Esophagus squamous epithelium (tissue), 5 donors: ENCODE data around the gene DYRK2. TPM values are rescaled to one million over a fixed set of nuclear protein-coding genes. Genes with fewer than 3 reads are reported as not detected.

ENCODE experiments used
- DNase-seq: peaks from one replicate; lab custom pipeline; 2025; lab: John Stamatoyannopoulos, UW
- H3K27ac ChIP-seq, 4 donors: fragments of 200-600 bp; sonication (generic); one replicate each; pipeline ENCODE4 v1.5.1; 2016 to 2019; ENCODE audit warnings: mild to moderate bottlenecking in 1 of 4
- H3K27me3 ChIP-seq, 4 donors: fragments of 200-600 bp; sonication (generic); 1 replicate in 3 of 4; 2 replicates in 1 of 4; pipeline versions ENCODE4 v1.5.1 to v1.6.0; 2017 to 2021; ENCODE audit warnings: antibody characterized with exemption in 1 of 4
- H3K36me3 ChIP-seq, 3 donors: fragments of 200-600 bp; sonication (generic); one replicate each; pipeline ENCODE4 v1.5.1; 2016 to 2019
- H3K4me1 ChIP-seq, 3 donors: fragments of 200-600 bp; sonication (generic); one replicate each; pipeline ENCODE4 v1.5.1; 2017 to 2019
- H3K4me3 ChIP-seq, 4 donors: fragments of 200-600 bp; sonication (generic); 1 replicate in 3 of 4; 2 replicates in 1 of 4; pipeline ENCODE4 v1.5.1; 2016 to 2019; ENCODE audit warnings: mild to moderate bottlenecking in 2 of 4, moderate library complexity in 1 of 4
- H3K9me3 ChIP-seq, 3 donors: fragments of 200-600 bp; sonication (generic); one replicate each; pipeline ENCODE4 v1.5.1; 2016 to 2019
- POLR2A ChIP-seq, 4 donors: fragments of 450-650 bp; IDR thresholded peaks; one replicate each; pipeline ENCODE4 v1.6.1; 2017; ENCODE audit warnings: antibody characterized with exemption in 4 of 4, mild to moderate bottlenecking in 4 of 4, moderate library complexity in 3 of 4
- WGBS, 2 donors: methylation state at CpG; one replicate each; pipeline ENCODE4 v1.1.5; 2018; 5-methylcytosine and 5-hydroxymethylcytosine counted together
- intact Hi-C: fragments of 100-400 bp; cut with DNase I; formaldehyde crosslinking; loops from one replicate; pipeline ENCODE4 v1.15.0; 2022
- total RNA-seq, 4 donors: library from RNA; depleted of rRNA; stranded (reverse); fragments of >200 nt; gene quantifications; one replicate each; pipeline ENCODE4 v1.1.0, GENCODE V29; 2016
- TF ChIP-seq, protein P1 (sequence below), 6 experiments: fragments of 450-650 bp in 4 of 6; fragments of 200-600 bp in 2 of 6; sonication (generic) in 2 of 6; IDR thresholded peaks; one replicate each; pipeline ENCODE4 v1.5.1; 2016 to 2019; ENCODE audit warnings: antibody characterized with exemption in 6 of 6, mild to moderate bottlenecking in 4 of 6, moderate library complexity in 4 of 6
- donor health status: DM: yes; HTN: yes; CAD: no.

DYRK2 gene
- total RNA-seq, 4 donors from 2014 or later = 14.9 to 22.1 (median 15.7) TPM

DNA sequence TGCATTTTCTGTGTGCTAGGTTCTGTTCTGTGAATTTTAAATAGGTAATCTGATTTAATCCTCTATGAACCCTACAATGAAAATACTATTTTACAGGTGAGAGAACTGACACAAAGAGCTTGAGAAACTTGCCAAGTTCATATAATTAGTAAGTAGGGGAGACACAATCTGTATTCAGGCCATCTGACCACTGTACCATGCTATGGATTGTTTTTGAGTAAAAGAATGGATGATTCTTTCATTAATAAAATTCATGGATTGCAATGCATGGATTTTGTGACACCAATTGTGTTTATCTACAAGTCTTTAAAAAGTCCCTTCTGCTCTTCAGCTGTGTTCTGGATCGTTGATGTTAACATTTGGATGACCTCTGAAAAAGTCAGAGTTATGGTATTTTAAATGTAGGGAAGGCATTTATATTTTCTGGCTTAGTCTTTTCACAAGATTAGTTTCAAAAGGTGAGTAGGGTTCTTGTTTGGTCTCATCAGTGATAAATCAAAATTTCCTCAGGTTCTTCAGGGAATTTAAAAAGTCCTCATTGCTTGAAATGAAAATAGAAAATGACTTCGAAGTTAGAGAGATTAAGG is 15.4 kb upstream of the DYRK2 start:
- H3K4me3 ChIP-seq = no peak overlapping the region
- H3K27ac ChIP-seq = no peak overlapping the region
- intact Hi-C loops = no loop called here
- peaks cover 0 to 23% (median 3%) of the 10 kb centered on the region in 3 donors for H3K4me1 ChIP-seq
- no peak for DNase-seq
- H3K27me3 ChIP-seq = no peaks in the 10 kb centered on the region
- no peaks in the 10 kb centered on the region for H3K9me3 ChIP-seq
- WGBS, 2 donors = 35 to 39% methylated on average over 2 of the region's 2 CpGs
- no peaks in the 10 kb centered on the region for H3K36me3 ChIP-seq
- TF ChIP-seq POLR2A (IDR thresholded peaks at IDR 0.05) = no peak
- TF ChIP-seq, protein P1, sequence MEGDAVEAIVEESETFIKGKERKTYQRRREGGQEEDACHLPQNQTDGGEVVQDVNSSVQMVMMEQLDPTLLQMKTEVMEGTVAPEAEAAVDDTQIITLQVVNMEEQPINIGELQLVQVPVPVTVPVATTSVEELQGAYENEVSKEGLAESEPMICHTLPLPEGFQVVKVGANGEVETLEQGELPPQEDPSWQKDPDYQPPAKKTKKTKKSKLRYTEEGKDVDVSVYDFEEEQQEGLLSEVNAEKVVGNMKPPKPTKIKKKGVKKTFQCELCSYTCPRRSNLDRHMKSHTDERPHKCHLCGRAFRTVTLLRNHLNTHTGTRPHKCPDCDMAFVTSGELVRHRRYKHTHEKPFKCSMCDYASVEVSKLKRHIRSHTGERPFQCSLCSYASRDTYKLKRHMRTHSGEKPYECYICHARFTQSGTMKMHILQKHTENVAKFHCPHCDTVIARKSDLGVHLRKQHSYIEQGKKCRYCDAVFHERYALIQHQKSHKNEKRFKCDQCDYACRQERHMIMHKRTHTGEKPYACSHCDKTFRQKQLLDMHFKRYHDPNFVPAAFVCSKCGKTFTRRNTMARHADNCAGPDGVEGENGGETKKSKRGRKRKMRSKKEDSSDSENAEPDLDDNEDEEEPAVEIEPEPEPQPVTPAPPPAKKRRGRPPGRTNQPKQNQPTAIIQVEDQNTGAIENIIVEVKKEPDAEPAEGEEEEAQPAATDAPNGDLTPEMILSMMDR (IDR thresholded peaks at IDR 0.05) = no peak

DNA sequence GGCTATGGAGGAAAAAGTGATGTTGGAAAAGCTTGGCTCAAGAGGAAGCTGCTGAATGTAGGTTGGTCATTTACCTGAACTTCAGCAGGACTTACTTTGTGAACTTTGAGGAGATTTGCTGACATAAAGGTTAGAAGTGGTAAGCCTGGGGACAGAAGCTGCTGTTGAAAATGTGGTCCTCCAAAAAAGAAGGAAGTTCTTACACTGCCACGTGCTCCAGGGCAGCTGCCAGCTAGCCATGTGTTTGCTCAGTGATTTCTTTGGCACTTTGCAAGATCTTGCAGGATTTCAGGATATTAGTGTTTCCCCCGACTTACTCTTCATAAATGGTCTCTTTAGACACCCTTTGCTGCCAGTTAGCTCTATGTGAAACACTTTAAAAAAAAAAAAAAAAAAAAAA is 14.8 kb upstream of the DYRK2 start:
- H3K9me3 ChIP-seq = no peaks in the 10 kb centered on the region
- H3K4me1 ChIP-seq = peaks cover 0 to 23% (median 3%) of the 10 kb centered on the region in 3 donors
- no peaks in the 10 kb centered on the region for H3K27me3 ChIP-seq
- TF ChIP-seq, protein P1 (IDR thresholded peaks at IDR 0.05) = no peak
- TF ChIP-seq POLR2A (IDR thresholded peaks at IDR 0.05) = no peak
- DNase-seq = no peak
- no peak overlapping the region for H3K4me3 ChIP-seq
- intact Hi-C loops = no loop called here
- 18 to 33% methylated on average over 2 of the region's 2 CpGs for WGBS, 2 donors
- no peaks in the 10 kb centered on the region for H3K36me3 ChIP-seq
- no peak overlapping the region for H3K27ac ChIP-seq

DNA sequence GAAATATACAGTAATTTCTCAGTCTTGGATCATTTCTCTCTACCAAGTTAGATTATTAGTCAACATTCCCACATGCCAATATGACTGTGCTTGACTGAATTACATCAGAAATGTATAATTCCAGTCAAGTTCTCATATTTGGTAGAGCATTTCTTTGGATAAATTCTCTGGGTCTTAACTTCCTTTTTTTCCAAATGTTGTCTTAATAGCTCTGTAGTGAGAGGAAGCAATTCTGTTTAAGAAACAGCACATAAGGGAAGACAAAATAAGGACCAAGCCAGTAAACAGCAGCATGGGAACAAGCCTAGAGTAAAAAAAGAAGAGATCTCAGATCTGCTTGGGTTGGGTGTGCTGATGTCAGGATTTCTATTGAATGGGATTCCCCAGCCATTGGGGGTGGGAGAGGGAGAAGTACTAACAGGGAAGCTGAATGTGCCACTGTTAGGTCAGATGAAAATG is 14.2 kb upstream of the DYRK2 start:
- Histone ChIP-seq H3K27ac (no peak overlapping the region), H3K4me1 (peaks cover 0 to 23% (median 3%) of the 10 kb centered on the region in 3 donors), H3K27me3 (no peaks in the 10 kb centered on the region), H3K4me3 (no peak overlapping the region), H3K36me3 (no peaks in the 10 kb centered on the region), H3K9me3 (no peaks in the 10 kb centered on the region)
- intact Hi-C loops = no loop called here
- TF ChIP-seq, protein P1 (IDR thresholded peaks at IDR 0.05) = no peak
- TF ChIP-seq POLR2A (IDR thresholded peaks at IDR 0.05) = no peak
- DNase-seq = no peak

DNA sequence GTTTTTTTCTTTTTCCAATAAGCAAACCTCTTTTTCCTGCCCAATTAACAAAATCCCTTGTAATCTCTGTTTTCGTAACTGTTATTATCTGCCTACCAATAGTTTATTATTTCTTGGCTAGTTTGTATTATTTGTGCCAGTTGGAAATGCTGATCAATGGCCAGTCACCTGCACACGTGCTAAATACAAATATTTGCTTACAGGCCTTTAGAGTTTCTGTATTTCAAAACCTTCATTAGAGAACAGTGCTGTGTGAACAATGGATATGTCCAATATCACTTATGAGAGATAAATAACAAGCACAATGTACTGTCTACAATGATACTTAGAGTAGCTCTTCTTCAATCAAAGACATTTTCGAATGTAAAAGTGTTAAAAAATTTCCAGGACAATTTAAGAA is 10.8 kb upstream of the DYRK2 start:
- TF ChIP-seq, protein P1 (IDR thresholded peaks at IDR 0.05) = no peak
- no peak for TF ChIP-seq POLR2A (IDR thresholded peaks at IDR 0.05)

DNA sequence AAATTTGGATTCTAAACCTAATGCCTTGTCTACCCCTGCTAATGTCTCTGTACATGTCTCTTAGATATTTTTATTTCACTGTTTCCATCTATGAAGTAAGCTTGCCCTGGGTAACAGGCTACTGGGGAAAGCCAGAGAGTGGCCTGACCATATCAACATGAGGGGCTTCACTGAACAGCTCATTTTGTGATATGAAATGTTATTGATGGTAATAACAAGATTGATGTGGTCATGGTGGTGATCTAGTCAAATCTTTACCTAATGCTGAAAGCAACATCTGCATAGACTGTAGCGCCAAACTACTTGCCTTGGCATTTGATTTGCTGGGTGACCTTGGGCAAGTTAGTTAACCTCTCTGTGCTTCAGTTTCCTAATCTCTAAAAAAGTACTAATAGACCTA is 9.9 kb upstream of the DYRK2 start:
- H3K27me3 ChIP-seq = no peaks in the 10 kb centered on the region
- H3K9me3 ChIP-seq = no peaks in the 10 kb centered on the region
- no peak overlapping the region for H3K27ac ChIP-seq
- H3K4me1 ChIP-seq = peaks cover 0 to 4% (median 0%) of the 10 kb centered on the region in 3 donors
- intact Hi-C loops = no loop called here
- WGBS, 2 donors = 78 to 94% methylated on average over 1 of the region's 1 CpG
- TF ChIP-seq, protein P1 (IDR thresholded peaks at IDR 0.05) = no peak
- TF ChIP-seq POLR2A (IDR thresholded peaks at IDR 0.05) = no peak
- no peak overlapping the region for H3K4me3 ChIP-seq
- no peaks in the 10 kb centered on the region for H3K36me3 ChIP-seq
- DNase-seq = no peak

More for the DNA sequence above, 10.8 kb upstream of the DYRK2 start:
- intact Hi-C loops = no loop called here
- Histone ChIP-seq H3K36me3 (no peaks in the 10 kb centered on the region), H3K4me1 (peaks cover 0 to 14% (median 0%) of the 10 kb centered on the region in 3 donors), H3K27ac (no peak overlapping the region), H3K27me3 (no peaks in the 10 kb centered on the region), H3K9me3 (no peaks in the 10 kb centered on the region), H3K4me3 (no peak overlapping the region)
- 74 to 83% methylated on average over 3 of the region's 3 CpGs for WGBS, 2 donors
- no peak for DNase-seq
